ENCODE results near the gene RNFT1.
"Not testable (repeated sequence)": the region's sequence is repeated elsewhere in the genome, so short reads cannot be mapped to it uniquely, and the experiment has no call there.

The RNFT1 gene

GRCh38 chr17:59964482-59965328 is at the start of gene RNFT1:
RNFT1 (minus strand) TSS chr17:59964740; CDS start chr17:59964663, 77 bp downstream.
- peak; percentile 3 for DNase-seq

- not testable (repeated sequence) for DNase-seq
Observed at GRCh38 chr17:60009326-60009725, 44.8 kb upstream of the RNFT1 start.

- not testable (repeated sequence) for DNase-seq
Observed at GRCh38 chr17:60008377-60008776, 43.8 kb upstream of the RNFT1 start.

- no peak for DNase-seq
Observed at GRCh38 chr17:60006160-60006559, 41.6 kb upstream of the RNFT1 start.

- DNase-seq: not testable (repeated sequence)
Observed at GRCh38 chr17:60004561-60004960, 40.0 kb upstream of the RNFT1 start.

GRCh38 chr17:60002405-60002804 is 37.9 kb upstream of the RNFT1 start:
- DNase-seq: not testable (repeated sequence)

GRCh38 chr17:59996608-59997007 is 32.1 kb upstream of the RNFT1 start:
- DNase-seq: not testable (repeated sequence)

GRCh38 chr17:59975166-59975565 is 10.6 kb upstream of the RNFT1 start:
- DNase-seq: not testable (repeated sequence)

- not testable (repeated sequence) for DNase-seq
Observed at GRCh38 chr17:59973483-59973882, 8.9 kb upstream of the RNFT1 start.

GRCh38 chr17:59972778-59973177 is 8.2 kb upstream of the RNFT1 start:
- no peak for DNase-seq

- not testable (repeated sequence) for DNase-seq
Observed at GRCh38 chr17:59971771-59972170, 7.2 kb upstream of the RNFT1 start.

GRCh38 chr17:59963738-59964481 is 630 bp downstream of the RNFT1 start:
- DNase-seq: peak; percentile 4

GRCh38 chr17:59962739-59963318 is 1.7 kb downstream of the RNFT1 start:
- no peak for DNase-seq

- DNase-seq: not testable (repeated sequence)
Observed at GRCh38 chr17:59959574-59959973, 5.0 kb downstream of the RNFT1 start.

- no peak for DNase-seq
Observed at GRCh38 chr17:59954856-59955255, 9.7 kb downstream of the RNFT1 start.

GRCh38 chr17:59950049-59950448 is 14.5 kb downstream of the RNFT1 start:
- no peak for DNase-seq

- DNase-seq: not testable (repeated sequence)
Observed at GRCh38 chr17:59947310-59947709, 17.2 kb downstream of the RNFT1 start.

GRCh38 chr17:59946433-59946832 is 18.1 kb downstream of the RNFT1 start:
- not testable (repeated sequence) for DNase-seq

GRCh38 chr17:59941131-59941530 is 23.4 kb downstream of the RNFT1 start:
- DNase-seq: no peak

- DNase-seq: not testable (repeated sequence)
Observed at GRCh38 chr17:59940697-59941096, 23.8 kb downstream of the RNFT1 start.

GRCh38 chr17:59933317-59933716 is 31.2 kb downstream of the RNFT1 start:
- not testable (repeated sequence) for DNase-seq

- DNase-seq: not testable (repeated sequence)
Observed at GRCh38 chr17:59930768-59931167, 33.8 kb downstream of the RNFT1 start.

- DNase-seq: not testable (repeated sequence)
Observed at GRCh38 chr17:59930121-59930520, 34.4 kb downstream of the RNFT1 start.

All from NCI-H187 treated with DMSO at 0.1 percent for 48 hours (cell line).